HEK293 (cell line): ENCODE results near the gene TINAGL1.

Source experiments
- CTCF ChIA-PET: fragments of 350-600 bp; formaldehyde crosslinking; extraction: SDS; loops from one replicate; lab custom pipeline; 2021; ENCODE audit warnings: antibody characterized with exemption; lab: Yijun Ruan, JAX
- POLR2A ChIA-PET: fragments of 300-600 bp; formaldehyde crosslinking; extraction: SDS; loops from one replicate; lab custom pipeline; 2020; ENCODE audit warnings: antibody characterized with exemption, inconsistent platforms; lab: Yijun Ruan, JAX
- H3K27ac ChIP-seq: fragments of 200-500 bp; sonication (Bioruptor generic); 2 replicates; pipeline ENCODE4 v1.5.1; 2014; ENCODE audit warnings: low read depth, low read length, control low read depth, inconsistent platforms; ENCODE audit errors: extremely low read depth
- H3K36me3 ChIP-seq, 2 experiments: fragments of 200-500 bp in 1 of 2; sonication (Bioruptor generic) in 1 of 2; 1 replicate in 1 of 2; 2 replicates in 1 of 2; pipeline ENCODE4 v1.5.1; 2014 to 2017; ENCODE audit warnings: inconsistent platforms in 2 of 2, low read length in 2 of 2; ENCODE audit not compliant: control insufficient read depth in 2 of 2, insufficient read depth in 1 of 2
- H3K4me1 ChIP-seq: fragments of 200-500 bp; sonication (Bioruptor generic); 2 replicates; pipeline ENCODE4 v1.5.1; 2014; ENCODE audit warnings: mild to moderate bottlenecking, low read length, inconsistent platforms; ENCODE audit not compliant: control insufficient read depth, insufficient read depth
- H3K4me3 ChIP-seq: 2 replicates; pipeline ENCODE4 v1.5.1; 2011; ENCODE audit warnings: low read depth, mild to moderate bottlenecking, control low read depth, low read length, moderate library complexity
- H3K9me3 ChIP-seq: fragments of 200-500 bp; sonication (Bioruptor generic); 2 replicates; pipeline ENCODE4 v1.5.1; 2014; ENCODE audit warnings: low read depth, low read length, inconsistent platforms; ENCODE audit not compliant: control insufficient read depth, insufficient read depth
- CTCF ChIP-seq: fragments of 450-650 bp; formaldehyde crosslinking; IDR thresholded peaks from 2 replicates; pipeline ENCODE4 v1.5.1; 2016; ENCODE audit warnings: missing biosample characterization, missing genetic modification characterization
- MYNN ChIP-seq: fragments of 450-650 bp; formaldehyde crosslinking; IDR thresholded peaks from 2 replicates; pipeline ENCODE4 v1.5.1; 2016; ENCODE audit warnings: missing biosample characterization, missing genetic modification characterization, borderline replicate concordance
- ZBTB17 ChIP-seq: fragments of 450-650 bp; formaldehyde crosslinking; IDR thresholded peaks from 2 replicates; pipeline ENCODE4 v1.5.1; 2016; ENCODE audit warnings: missing biosample characterization, missing genetic modification characterization
- ZBTB21 ChIP-seq: fragments of 450-650 bp; formaldehyde crosslinking; IDR thresholded peaks from 2 replicates; pipeline ENCODE4 v1.5.1; 2017; ENCODE audit warnings: missing biosample characterization, missing genetic modification characterization
- TF ChIP-seq, protein P1 (sequence below): fragments of 450-650 bp; formaldehyde crosslinking; IDR thresholded peaks from 2 replicates; pipeline ENCODE4 v1.5.1; 2017; ENCODE audit warnings: missing biosample characterization, missing genetic modification characterization

TINAGL1 gene

GRCh38 chr1:31633117-31633516 is 56.8 kb downstream of the TINAGL1 start:
- CTCF ChIA-PET, result interaction anchor here (0.7 to 2.1 kb wide), 10 partner anchors 9 to 434 kb away, joined by 3 to 18 read pairs (median 4); partner anchors contain the start of genes HCRTR1 and PEF1
- Histone ChIP-seq H3K27ac (no peak overlapping the region), H3K36me3 (peaks cover 0 to 78% of the 10 kb centered on the region in 2 experiments; a peak in 2 of 3 replicates)
- TF ChIP-seq ZBTB21 (tag by site-specific recombination) (no peak), MYNN (tag by site-specific recombination) (no peak), CTCF (tag by site-specific recombination) (peak; percentile 69; the same call in 1 of the 2 replicates), ZBTB17 (tag by site-specific recombination) (no peak)
- TF ChIP-seq, protein P1, sequence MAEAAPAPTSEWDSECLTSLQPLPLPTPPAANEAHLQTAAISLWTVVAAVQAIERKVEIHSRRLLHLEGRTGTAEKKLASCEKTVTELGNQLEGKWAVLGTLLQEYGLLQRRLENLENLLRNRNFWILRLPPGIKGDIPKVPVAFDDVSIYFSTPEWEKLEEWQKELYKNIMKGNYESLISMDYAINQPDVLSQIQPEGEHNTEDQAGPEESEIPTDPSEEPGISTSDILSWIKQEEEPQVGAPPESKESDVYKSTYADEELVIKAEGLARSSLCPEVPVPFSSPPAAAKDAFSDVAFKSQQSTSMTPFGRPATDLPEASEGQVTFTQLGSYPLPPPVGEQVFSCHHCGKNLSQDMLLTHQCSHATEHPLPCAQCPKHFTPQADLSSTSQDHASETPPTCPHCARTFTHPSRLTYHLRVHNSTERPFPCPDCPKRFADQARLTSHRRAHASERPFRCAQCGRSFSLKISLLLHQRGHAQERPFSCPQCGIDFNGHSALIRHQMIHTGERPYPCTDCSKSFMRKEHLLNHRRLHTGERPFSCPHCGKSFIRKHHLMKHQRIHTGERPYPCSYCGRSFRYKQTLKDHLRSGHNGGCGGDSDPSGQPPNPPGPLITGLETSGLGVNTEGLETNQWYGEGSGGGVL, result no peak
- TF ChIP-seq, all 188 proteins: peak for 1
- H3K4me1 ChIP-seq, result no peaks in the 10 kb centered on the region
- POLR2A ChIA-PET, result interaction anchor here (0.7 kb wide), 1 partner anchor 84 kb away, joined by 3 read pairs; no protein-coding TSS in a partner anchor
- H3K4me3 ChIP-seq, result no peak overlapping the region
- H3K9me3 ChIP-seq, result no peaks in the 10 kb centered on the region
